CD4-positive, alpha-beta T cell treated with Interleukin-10 for 1 hour (primary cell): Measurements from ENCODE around the gene YKT6.
"Not testable (repeated sequence)": the region's sequence is repeated elsewhere in the genome, so short reads cannot be mapped to it uniquely, and the experiment has no call there.

ENCODE experiments used
- DNase-seq: peaks from one replicate; pipeline ENCODE4 v3.0.0-alpha.2; 2020

The YKT6 gene

DNA sequence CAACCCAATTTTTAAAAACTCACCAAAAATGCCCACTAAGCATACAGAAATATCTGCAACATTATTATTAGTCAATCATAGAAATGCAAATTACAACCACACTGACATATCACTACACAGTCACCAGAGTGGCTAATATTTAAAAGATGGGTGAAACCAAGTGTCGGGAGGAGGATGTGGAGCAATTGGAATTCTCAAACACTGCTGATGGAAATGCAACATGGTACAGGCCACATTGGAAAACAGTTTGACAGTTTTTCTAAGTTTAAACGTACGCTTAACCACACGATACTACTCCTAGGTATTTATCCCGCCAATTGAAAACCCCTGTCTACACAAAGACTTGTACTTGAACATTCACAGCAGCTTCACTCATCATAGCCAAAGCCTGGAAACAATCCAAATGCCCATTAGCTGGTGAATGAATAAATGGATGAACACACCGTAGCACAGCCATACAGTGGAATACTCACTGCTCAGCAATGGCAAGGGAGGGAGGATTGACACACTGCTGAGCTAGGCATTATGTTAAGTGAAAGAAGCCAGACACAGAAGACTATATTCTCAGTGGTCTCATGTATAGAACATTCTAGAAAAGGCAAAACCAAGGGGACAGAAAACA, 27.9 kb upstream of the YKT6 start:
- DNase-seq: no peak

DNA sequence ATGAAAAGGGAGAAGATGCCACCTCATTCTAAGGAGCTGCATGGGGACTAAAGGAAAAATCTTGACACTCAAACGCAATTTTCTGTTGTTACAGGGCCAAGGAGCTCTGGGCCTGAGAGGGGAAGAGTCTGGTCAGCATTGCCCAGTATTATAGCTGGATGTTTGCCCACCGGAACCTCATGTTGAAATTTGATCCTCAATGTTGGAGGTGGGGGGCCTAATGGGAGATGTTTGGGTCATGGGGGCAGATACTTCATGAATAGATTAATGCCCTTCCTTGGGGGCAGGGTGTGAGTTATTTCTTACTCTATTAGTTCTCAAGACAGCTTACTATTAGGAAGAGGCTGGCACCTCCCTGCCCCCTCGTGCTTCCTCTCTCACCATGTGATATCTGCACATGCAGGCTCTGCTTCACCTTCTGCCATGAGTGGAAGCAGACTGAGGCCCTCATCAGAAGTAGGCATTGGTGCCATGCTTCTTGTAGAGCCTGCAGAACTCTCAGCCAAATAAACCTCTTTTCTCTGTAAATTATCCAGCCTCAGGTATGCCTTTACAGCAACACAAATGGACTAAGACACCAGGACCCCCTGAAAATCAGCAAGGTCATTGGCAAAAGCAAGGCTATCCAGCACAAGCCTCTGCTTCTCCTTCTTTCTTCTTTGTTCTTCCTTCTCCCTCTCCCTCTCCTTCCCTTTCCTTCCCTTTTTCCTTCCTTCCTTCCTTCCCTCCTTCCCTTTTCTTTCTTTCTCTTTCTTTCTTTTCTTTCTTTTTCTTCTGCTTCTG, 26.7 kb upstream of the YKT6 start:
- DNase-seq: no peak

DNA sequence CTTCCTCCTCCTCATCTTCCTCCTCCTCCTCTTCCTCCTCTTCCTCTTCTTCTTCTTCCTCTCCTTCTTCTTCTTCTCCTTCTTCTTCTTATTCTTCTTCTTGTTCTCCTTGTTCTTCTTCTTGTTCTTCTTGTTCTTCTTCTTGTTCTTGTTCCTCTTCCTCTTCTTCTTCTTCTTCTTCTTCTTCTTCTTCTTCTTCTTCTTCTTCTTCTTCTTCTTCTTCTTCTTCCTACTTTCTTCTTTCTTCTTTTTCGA, 26.2 kb upstream of the YKT6 start:
- DNase-seq: not testable (repeated sequence)

DNA sequence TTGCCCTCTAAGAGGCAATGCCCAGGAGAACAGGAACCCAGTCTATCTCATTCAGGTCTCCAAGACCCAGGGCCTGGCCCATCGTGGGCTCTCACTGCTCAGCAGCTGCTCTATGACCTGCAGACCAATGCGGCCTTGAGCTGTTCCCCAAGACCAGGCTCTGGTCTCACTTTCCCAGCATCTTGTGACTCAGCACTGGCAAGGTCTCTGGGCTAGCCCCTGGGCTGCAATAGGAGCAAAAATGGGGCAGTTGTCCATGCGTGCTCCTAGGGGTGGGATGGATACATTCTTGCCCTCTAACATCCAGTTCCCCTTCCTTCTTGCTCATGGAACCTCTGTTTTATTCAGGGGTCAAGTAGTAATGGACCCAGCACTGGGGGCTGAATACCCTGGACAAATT, 25.0 kb upstream of the YKT6 start:
- no peak for DNase-seq

DNA sequence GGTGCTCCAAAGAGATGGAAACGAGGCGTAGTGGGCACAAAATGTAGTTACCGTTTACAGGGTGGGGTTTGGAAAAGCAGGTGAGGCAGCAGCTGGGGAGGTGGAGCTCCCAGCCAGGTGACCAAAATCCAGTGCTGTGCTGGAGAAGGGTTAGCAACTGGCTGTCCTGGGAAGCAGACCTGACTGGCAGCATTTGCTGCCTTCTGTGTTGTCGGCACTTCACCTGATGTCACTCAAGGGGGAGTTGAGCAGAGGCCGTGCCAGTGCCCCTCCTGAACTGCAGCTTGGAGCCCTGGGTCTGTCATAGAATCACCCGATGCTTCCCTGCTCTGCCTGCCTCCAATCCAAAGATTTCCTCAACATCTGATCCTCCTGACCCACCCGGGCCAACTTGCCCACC, 24.3 kb upstream of the YKT6 start:
- no peak for DNase-seq

DNA sequence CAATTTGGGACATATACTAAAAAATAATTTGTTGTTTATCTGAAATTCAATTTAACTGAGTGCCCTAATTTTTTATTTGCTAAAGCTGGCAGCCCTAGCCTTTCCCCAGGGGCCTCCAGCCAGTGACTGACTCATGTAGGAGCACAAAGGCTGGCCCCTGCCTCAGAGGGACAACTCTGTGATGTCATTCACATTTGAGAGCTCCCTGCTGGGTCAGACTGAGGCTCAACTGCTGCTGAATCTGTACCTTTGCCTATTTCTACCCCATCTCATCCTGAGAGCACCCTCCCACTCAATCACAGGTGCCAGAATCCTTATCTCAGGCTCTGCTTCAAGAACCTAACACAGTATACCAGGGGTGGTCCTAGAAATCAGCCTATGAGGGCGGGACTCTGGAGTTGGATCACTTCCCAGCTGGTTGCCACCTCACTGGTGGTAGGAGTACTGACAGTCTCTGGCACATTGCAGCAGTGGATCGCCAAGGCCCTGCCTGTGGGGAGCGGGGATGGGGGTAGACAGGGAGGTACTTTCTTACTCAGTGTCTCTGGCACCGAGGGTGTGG, 23.1 kb upstream of the YKT6 start:
- DNase-seq: no peak

DNA sequence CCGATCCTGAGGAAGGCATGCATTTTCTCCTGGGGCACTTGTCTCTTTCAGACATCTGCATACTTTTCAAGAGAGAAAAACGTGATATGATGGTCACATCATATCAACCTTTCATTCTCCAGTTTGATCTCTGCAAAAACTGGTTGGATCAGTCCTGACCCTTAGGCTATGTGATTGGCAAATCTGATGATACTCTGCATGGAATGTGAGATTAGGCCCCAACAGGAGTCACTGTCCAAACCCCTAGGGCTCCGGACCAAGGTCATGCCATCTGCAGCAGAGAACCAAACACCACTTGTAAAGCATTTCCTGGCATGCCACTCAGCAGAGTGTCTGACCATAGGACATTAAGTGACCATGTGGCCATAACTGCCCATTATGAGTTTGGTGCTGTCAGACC, 20.1 kb upstream of the YKT6 start:
- DNase-seq: no peak

DNA sequence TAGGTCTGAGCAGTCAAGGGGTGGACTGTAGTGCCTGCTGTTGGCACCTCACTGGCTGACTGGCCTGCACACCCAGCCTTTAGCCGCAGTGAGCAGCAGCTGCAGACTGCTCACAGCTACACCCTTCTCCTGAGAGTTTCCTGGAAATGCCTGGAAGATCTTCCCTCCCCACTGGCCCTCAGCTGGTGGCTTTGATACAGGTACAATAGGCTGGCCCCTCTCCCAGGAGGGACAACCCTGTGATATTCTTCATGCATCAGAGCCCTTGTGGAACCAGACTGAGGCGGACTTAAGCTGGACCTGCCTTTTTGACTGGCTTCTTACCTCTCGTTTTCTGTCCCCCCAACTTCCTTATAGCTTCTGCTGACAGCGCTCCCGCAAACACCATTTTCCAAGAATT, 18.0 kb upstream of the YKT6 start:
- no peak for DNase-seq

DNA sequence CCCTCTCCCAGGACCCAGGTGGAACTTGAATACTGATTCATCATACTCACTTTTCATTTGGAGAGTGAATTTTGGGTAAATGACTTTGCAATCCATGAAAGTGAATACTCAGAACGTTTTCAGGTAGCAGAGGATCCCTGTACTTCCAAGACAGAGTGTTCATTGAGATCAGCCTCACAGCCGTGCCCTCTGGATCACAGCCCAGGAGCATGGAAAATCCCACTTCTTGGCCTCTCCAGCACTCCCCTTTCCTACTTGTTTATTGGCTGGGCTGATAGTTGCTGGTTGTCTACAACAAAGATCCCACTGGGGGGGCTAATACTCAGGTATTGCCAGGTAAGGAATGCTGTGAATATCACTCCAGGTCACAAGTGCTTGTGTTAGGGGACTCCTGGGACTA, 17.4 kb upstream of the YKT6 start:
- DNase-seq: no peak

DNA sequence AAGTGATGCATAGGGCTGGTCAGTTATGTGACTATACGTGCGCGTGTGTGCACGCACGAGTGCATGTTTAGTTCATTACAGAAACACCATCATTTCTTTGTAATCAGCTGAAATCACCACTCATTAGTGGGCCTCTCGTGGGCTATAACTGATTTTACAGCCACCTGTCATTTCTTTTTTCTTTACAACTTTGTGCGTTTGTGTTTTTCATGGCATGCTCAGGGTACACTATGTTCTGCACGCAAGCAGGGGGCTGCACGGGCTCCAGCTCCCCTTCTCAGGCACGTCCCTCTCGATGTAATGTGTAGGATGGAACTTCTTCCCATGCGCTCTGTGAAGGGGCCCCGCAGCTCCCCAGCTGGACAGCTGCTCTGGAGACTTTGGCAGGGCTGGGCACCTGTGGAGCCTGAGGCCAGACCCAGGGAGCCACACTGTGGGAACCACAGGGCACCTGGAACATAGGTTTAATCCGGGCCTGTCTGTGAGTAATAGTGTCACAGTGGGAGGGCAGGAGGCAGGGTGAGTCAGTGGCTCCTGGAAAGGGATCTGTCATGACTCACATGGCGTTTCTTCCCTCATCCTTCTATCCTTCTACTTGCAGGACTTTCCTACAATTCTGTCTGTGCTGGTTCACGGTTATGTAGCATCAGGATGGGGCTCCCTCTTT, 16.4 kb upstream of the YKT6 start:
- DNase-seq: no peak

DNA sequence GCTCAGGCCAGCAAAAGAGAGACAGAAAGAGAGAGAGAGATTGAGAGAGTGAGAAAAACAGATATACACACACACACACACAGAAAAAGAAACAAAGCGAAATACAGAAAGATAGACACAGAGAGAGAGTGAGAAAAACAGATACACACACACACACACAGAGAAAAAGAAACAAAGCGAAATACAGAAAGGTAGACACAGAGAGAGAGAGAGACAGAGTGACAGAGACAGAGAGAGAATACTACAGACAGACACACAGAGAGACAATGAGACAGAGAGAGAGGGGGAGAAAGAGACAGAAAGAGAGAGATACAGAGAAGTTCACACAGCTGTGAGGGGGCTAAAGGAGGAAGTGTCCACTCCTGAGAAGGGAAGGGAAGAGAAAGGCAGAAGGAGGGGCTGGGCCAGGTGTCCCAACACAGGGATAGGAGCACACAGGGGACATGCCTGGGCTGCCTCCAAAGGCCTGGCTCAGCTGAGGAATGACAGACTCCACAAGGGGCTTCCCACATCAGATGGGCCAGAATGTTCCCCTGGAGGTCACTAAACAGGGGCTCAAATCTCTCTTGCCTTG, 15.8 kb upstream of the YKT6 start:
- no peak for DNase-seq

DNA sequence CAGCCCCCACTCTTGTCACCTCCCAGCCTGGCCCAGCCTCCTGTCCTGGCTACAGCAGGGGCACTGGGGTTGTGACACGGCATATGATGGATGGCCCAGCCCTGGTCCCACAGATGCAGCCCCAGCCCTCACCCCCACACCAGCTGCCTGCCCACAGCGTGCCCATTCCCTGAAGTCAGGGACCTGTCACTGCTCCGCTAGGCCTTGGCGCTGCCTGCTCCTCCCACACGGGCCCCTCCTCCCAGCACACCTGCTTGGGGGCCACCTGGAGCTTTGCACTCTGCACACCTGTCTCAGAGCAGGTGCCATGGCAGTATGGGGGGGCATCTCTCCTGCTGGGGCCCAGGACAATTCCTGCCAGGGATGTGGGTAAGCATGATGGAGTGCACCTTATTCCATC, 15.0 kb upstream of the YKT6 start:
- DNase-seq: no peak

DNA sequence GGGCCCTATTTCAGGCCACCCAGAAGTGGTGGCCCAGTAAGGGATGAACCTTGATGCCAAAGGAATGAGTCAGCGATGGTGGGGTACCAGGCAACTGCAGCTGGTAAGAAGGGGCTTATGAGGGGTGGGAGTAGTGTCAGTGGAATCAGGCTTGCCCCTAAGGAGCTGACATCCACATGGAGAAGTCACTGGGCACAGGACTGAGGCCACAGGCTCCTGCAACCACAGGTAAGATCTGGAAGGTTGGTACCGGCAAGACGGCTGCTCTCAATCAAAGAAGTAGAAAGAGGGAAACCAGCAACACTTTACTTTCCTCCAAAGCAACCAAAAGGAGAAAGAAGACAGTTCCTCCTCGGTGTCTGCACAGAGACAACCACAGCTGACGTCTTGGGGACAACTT, 14.0 kb upstream of the YKT6 start:
- DNase-seq: no peak

DNA sequence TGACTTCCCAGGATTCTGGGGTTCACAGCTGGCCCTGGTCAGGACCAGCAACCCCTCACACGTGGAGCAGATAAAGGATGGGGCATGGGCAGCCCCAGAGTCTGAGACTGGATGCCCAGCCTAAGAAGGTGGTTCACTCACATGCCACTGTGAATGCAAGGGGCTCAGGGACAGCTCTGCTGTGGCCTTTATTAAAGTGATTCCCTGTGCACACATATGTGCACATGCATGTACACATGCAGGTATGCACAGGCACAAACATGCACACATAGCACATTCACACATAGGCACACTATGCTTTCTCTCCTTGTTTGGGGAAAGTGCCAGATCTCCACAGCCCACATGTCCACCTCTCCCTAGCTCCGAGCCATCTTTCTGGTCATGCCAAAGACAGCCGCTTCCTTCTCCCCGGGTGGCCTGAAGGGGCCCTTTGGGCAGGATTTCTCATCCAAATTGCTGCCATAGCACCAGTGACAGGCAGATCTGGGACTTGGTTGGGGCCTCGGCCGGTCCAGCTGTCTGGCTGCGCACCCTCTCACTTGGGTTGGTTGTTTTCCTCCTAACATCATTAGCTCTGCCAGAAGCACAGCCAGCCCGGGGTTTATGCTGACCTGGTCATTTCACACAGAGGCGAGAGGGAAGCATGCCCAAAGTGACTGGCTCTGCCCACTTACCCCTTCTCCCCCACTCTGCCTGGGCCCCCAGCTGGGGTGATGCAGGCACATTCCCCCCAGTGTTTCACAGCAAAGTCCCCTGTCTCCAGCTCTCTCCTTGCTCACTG, 13.0 kb upstream of the YKT6 start:
- no peak for DNase-seq

DNA sequence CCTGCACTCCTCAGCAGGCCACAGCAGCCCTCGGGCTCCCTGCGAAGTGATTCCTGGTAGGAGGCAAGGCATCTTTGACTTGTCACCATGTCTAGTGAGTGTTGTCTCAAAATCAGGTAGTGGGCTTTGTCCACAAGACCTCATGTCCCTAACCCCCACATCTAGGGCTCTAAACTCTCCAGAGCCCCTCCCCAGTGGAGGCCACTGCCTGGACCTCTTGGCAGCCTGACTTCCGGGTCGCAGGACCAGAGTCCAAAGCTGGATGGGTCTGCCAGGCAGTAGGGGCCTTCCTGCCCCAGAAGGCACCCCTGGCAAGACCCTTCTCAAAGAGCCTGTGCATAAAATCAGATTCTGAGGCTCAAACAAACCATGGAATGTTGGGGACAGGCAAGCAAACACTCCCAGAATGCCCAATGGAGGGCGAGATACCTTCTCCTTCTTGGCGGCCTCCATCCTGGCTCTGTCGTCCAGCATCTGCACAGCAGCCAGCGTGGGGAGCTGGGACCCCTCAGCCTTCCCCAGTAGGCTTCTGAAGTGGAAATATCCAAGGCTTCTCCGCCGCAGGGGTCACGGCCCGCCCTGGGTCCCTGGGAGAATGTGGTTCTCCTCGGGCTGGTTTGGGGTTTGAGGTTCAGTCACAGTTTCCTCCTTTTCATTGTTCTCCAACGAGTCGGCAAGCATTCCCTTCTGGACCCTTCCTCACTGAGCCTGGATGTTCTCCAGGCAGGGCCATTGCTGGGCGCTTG, 12.1 kb upstream of the YKT6 start:
- DNase-seq: no peak

DNA sequence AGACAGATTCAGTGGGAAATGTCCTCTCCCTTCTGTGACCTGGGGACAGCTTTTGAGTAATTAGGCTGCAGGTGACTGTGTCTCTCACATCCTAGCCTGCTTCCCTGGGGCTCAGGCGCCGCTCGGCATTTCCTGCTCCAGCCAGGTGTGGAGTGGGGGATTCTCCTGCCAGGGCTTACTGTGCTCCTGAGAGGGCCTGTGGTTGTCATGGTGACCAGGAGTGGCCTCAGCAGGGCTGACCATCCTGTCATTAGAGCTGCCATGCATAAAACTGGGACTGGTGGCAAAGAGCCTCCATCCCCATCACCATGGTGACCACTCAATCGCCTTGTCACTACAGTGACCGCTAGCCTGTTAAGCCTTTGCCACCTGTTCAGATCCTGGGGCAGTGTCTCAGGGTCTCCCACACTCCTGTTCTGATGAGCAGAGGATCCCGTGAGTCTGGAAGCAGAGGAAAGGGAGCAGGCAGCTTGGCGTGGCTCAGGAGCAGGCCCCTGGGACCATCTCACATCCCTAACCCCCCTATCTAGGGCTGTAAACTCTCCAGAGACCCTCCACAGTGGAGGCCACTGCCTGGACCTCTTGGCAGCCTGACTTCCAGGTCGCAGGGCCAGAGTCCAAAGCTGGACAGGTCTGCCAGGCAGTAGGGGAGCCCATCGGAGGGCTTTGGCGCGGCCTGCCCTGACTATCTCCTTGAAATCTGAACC, 11.3 kb upstream of the YKT6 start, which contains the start of gene GCK:
GCK (minus strand) TSS at position 154 of the 707 bp plus-strand sequence. CDS start 486 bp downstream, outside the sequence.
- DNase-seq: no peak

DNA sequence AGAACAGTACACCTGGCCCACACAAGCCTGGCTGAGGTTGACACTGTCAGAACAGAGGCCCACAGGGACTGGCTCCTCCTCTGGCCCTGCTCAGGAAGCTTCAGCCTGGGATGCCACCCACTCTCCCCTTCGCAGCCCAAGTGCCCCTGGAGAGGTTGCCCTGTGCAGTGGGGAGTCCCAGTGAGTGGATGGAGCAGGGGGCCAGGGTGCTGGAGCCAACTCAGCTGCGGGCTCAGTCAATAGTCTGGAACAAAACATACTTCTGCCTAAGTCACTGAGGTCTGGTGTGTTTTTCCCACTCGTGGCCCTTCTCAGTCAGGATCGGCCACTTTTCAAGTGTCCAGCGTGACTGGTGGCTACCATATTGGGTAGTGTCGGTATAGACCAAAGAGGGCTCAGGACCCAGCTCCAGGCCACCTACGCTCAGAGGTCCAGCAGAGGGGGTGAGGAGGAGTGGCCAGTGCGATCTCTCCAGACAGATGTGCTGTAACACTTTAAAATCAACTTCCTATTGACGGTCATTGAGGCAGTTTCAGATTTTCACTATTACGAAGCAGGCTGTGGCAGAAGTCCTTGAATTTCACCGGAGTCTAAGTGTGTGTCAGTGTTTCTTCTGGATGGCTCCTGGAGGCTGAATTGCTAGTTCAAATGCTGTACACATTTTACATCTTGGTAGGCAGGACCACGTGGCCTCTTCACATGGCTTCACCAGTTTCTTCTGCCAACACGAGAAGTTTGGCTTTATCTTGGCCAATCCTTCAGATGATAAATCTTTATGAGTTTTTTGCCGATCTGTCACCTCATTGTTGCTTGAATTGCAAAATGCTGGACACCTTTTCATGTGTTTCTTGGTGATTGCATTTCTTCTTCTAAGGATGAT, 10.5 kb upstream of the YKT6 start:
- no peak for DNase-seq

DNA sequence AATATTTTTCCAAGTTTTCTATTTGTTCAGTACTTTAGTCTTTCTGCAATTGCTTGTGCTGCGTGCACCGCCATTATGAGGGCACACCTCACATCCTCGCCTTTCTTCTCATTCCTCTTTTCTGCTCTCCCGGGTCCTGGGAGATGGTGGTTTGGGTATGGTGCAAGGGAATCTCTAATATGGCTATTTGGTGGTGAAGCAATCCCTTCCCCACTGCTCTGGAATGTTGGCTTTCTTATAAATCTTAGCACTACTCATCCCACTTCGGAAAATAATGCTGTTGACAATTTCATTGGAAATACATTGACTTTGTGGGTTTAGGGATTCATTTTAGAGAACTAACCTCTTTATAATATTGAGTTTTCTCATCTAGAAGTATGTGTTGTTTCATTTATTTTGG, 9.6 kb upstream of the YKT6 start:
- DNase-seq: no peak

DNA sequence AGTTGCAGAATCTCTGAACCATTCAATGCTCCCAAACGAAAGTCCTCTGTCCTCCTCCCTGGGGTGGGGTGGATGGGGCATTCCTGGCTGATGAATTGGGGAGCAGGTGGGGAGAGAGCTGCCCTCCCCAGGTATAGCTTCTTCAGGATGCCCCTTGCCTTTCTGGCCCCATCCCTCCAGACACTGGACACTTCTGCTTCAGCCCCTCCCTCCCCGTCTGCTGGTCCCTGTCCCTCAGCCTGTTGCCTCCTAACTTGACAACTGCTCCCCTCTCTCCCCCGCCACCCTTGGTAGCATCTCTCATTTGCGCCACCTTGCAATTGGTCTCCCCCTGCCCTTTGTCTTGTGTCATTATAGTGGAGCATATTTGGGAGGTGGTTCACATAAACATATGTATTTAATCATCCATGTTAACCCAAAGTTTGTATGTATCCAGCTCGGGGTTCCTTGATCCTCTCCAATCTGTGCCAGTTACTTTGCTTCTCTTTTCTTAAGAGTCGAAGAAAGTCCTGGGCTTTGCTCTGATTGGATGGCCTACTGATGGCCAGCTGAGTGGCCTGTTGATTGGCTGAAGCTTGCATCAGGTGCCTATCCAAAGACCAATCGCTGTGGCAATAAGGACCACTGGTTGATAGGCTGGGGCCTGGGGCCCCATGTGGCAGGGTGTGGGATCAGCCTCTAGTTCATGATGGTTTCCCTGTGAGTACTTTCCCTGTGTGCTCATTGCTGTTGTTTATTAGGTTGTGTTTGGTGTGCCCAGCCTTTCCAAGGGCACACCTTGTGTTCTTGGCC, 7.6 kb upstream of the YKT6 start:
- DNase-seq: no peak

DNA sequence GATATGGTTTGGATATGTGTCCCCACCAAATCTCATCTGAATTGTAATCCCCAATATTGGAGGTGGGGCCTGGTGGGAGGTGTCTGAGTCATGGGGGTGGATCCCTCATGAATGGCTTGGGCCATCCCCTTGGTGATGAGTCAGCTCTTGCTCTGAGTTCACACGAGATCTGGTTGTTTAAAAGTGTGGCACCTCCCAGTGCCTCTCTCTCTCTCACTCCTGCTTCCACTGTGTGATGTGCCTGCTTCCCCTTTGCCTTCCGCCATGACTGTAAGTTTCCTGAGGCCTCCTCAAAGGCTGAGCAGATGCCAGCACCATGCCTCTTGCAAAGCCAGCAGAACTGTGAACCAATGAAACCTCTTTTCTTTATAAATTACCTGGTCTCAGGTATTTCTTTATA, 6.7 kb upstream of the YKT6 start:
- no peak for DNase-seq
